Uterus (tissue), 2 donors: ENCODE measurements around the gene CDH12.
"Not testable (repeated sequence)": the region's sequence is repeated elsewhere in the genome, so short reads cannot be mapped to it uniquely, and the experiment has no call there.

Experiments
- CTCF ChIP-seq, 4 experiments: fragments of 200-600 bp in 2 of 4; fragments of 450-650 bp in 2 of 4; sonication (generic) in 2 of 4; IDR thresholded peaks; one replicate each; pipeline ENCODE4 v1.5.1; 2016 to 2019; ENCODE audit warnings: antibody characterized with exemption in 4 of 4, mild to moderate bottlenecking in 2 of 4, moderate library complexity in 1 of 4
- POLR2A ChIP-seq, 2 donors: fragments of 450-650 bp; IDR thresholded peaks; one replicate each; pipeline ENCODE4 v1.6.1; 2016; ENCODE audit warnings: antibody characterized with exemption in 2 of 2, mild to moderate bottlenecking in 1 of 2, moderate library complexity in 1 of 2

DNA sequence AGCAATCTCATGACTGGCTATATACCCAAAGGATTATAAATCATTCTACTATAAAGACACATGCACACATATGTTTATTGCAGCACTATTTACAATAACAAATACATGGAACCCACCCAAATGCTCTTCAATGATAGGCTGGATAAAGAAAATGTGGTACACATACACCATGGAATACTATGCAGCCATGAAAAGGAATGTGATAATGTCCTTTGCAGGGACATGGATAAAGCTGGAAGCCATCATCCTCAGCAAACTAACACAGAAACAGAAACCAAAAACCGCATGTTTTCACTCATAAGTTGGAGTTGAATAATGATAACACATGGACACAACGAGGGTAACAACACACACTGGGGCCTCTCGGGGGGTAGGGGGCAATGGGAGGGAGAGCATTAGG is 520.2 kb downstream of the CDH12 start:
- not testable (repeated sequence) for TF ChIP-seq CTCF, POLR2A (IDR thresholded peaks at IDR 0.05)
